Endodermal cell (in vitro differentiated cells): ENCODE data around the gene DYNLT2B. TPM values are rescaled to one million over a fixed set of nuclear protein-coding genes. Genes with fewer than 3 reads are reported as not detected.
"Not testable (repeated sequence)": the region's sequence is repeated elsewhere in the genome, so short reads cannot be mapped to it uniquely, and the experiment has no call there.

Source experiments
- DNase-seq: peaks from one replicate; pipeline ENCODE4 v3.0.0-alpha.2; 2017
- H3K27ac ChIP-seq: 2 replicates; pipeline ENCODE4 v1.5.1; 2013; ENCODE audit warnings: mild to moderate bottlenecking, low read depth, low read length, moderate library complexity
- H3K27me3 ChIP-seq: 2 replicates; pipeline ENCODE4 v1.6.1; 2013; ENCODE audit warnings: mild to moderate bottlenecking, low read length, moderate library complexity; ENCODE audit not compliant: insufficient read depth, control insufficient read depth, poor library complexity, severe bottlenecking
- H3K36me3 ChIP-seq: 2 replicates; pipeline ENCODE4 v1.7.0; 2013; ENCODE audit warnings: mild to moderate bottlenecking, low read length, moderate library complexity; ENCODE audit not compliant: control insufficient read depth, insufficient read depth
- H3K4me1 ChIP-seq: one replicate; pipeline ENCODE4 v1.7.0; 2013; ENCODE audit warnings: low read length; ENCODE audit not compliant: control insufficient read depth, insufficient read depth
- H3K4me3 ChIP-seq: 2 replicates; pipeline ENCODE4 v1.5.1; 2013; ENCODE audit warnings: mild to moderate bottlenecking, low read length, moderate library complexity
- H3K9ac ChIP-seq: 2 replicates; pipeline ENCODE4 v1.6.1; 2013; ENCODE audit warnings: mild to moderate bottlenecking, low read length, moderate library complexity; ENCODE audit not compliant: poor library complexity, severe bottlenecking; ENCODE audit errors: extremely low read depth
- H3K9me3 ChIP-seq: 2 replicates; pipeline ENCODE4 v1.6.1; 2013; ENCODE audit warnings: mild to moderate bottlenecking, low read length, moderate library complexity; ENCODE audit not compliant: control insufficient read depth
- H3K27ac Mint-ChIP-seq: 2 replicates; pipeline ENCODE4 v1.8.0; 2020; ENCODE audit warnings: mixed read lengths
- H3K27me3 Mint-ChIP-seq: 2 replicates; pipeline ENCODE4 v1.8.0; 2021; ENCODE audit warnings: mild to moderate bottlenecking, mixed read lengths; ENCODE audit not compliant: insufficient read depth
- H3K36me3 Mint-ChIP-seq: 2 replicates; pipeline ENCODE4 v1.8.0; 2020; ENCODE audit warnings: low read depth, mixed read lengths
- H3K4me1 Mint-ChIP-seq: 2 replicates; pipeline ENCODE4 v1.8.0; 2020; ENCODE audit warnings: mixed read lengths
- H3K4me3 Mint-ChIP-seq: 2 replicates; pipeline ENCODE4 v1.8.0; 2020; ENCODE audit warnings: mild to moderate bottlenecking, moderate library complexity, mixed read lengths
- H3K9me3 Mint-ChIP-seq: 2 replicates; pipeline ENCODE4 v1.8.0; 2020; ENCODE audit warnings: mild to moderate bottlenecking, mixed read lengths
- WGBS, 2 experiments: methylation state at CpG; one replicate each; pipeline versions ENCODE4 v1.1.5 to v1.1.7; 2013; ENCODE audit warnings: missing lambda C conversion rate in 2 of 2, mixed read lengths in 1 of 2; ENCODE audit not compliant: insufficient coverage in 1 of 2, insufficient read length in 1 of 2; 5-methylcytosine and 5-hydroxymethylcytosine counted together
- total RNA-seq, 2 donors: library from RNA; stranded (reverse); fragmentation: NEBNext Ultra II Directional in 1 of 2; extraction: Animal tissue kit (Norgen Biotek cat#: 25700) in 1 of 2; gene quantifications; 2 replicates in 1 of 2; 3 replicates in 1 of 2; pipeline ENCODE4 v1.2.1, GENCODE V29; 2021
- TF ChIP-seq, protein P1 (sequence below): fragments of 200-600 bp; sonication (generic); conservative IDR thresholded peaks from 2 replicates; pipeline ENCODE4 v1.5.0; 2021; ENCODE audit warnings: antibody characterized with exemption, mild to moderate bottlenecking

The DYNLT2B gene
- total RNA-seq, 2 donors from 2014 or later = 22.6 to 45.5 TPM

DNA sequence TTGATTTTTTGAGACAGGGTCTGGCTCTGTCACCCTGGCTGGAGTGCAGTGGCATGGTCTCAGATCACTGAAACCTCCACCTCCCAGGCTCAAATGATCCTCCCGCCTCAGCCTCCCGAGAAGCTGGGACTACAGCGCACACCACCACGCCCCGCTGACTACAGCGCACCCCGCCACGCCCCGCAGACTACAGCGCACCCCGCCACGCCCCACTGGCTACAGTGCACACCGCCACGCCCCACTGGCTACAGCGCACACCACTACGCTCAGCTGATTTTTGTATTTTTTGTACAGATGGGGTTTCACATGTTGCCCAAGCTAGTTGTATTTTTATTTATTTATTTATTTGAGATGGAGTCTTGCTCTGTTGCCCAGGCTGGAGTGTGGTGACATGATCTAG is 66.1 kb downstream of the DYNLT2B start:
- TF ChIP-seq, protein P1, sequence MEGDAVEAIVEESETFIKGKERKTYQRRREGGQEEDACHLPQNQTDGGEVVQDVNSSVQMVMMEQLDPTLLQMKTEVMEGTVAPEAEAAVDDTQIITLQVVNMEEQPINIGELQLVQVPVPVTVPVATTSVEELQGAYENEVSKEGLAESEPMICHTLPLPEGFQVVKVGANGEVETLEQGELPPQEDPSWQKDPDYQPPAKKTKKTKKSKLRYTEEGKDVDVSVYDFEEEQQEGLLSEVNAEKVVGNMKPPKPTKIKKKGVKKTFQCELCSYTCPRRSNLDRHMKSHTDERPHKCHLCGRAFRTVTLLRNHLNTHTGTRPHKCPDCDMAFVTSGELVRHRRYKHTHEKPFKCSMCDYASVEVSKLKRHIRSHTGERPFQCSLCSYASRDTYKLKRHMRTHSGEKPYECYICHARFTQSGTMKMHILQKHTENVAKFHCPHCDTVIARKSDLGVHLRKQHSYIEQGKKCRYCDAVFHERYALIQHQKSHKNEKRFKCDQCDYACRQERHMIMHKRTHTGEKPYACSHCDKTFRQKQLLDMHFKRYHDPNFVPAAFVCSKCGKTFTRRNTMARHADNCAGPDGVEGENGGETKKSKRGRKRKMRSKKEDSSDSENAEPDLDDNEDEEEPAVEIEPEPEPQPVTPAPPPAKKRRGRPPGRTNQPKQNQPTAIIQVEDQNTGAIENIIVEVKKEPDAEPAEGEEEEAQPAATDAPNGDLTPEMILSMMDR = no peak
- Histone ChIP-seq H3K36me3 (peaks cover 48% of the 10 kb centered on the region), H3K9ac (no peak overlapping the region), H3K27me3 (no peaks in the 10 kb centered on the region), H3K9me3 (no peaks in the 10 kb centered on the region), H3K27ac (no peak overlapping the region), H3K4me1 (no peaks in the 10 kb centered on the region), H3K4me3 (no peak overlapping the region)
- Mint-ChIP-seq H3K27me3 (no peaks in the 10 kb centered on the region), H3K36me3 (peaks cover 30% of the 10 kb centered on the region), H3K4me1 (no peaks in the 10 kb centered on the region), H3K27ac (no peak overlapping the region), H3K9me3 (no peaks in the 10 kb centered on the region), H3K4me3 (no peak overlapping the region)
- 93 to 96% methylated on average over 7 to 16 of the region's 16 CpGs for WGBS, 2 experiments
- no peak for DNase-seq

DNA sequence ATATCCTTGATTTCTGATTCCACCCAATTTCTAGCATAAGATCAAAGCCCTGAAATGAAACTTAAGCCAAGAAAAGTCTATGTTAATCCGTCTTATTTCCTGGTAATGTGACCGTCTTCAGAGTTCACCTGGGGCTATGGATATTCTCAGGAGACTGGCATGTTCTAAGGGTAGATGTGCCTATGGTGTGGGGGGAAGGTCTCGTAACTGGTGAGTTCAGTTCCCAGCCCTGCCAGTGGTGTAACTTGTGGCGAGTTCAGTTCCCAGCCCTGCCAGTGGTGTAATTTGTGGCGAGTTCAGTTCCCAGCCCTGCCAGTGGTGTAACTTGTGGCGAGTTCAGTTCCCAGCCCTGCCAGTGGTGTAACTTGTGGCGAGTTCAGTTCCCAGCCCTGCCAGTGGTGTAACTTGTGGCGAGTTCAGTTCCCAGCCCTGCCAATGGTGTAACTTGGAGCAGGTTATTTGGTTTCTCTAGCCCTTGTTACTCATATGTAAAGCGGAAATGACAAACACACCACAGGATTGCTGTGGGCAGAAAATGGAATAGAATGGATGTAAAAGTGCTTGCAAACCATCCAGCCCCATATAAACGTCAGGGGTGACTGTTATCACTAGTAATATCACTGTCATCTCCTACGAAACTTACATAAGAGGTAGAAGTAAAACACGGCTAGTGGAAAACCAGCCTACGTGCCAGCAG is 71.3 kb downstream of the DYNLT2B start:
- DNase-seq = no peak
- Histone ChIP-seq H3K9ac (no peak overlapping the region), H3K27me3 (no peaks in the 10 kb centered on the region), H3K9me3 (peaks cover 6% of the 10 kb centered on the region), H3K4me3 (no peak overlapping the region), H3K27ac (no peak overlapping the region), H3K36me3 (peaks cover 55% of the 10 kb centered on the region), H3K4me1 (no peaks in the 10 kb centered on the region)
- WGBS, 2 experiments = 95 to 96% methylated on average over 7 to 13 of the region's 13 CpGs
- Mint-ChIP-seq H3K4me3 (no peak overlapping the region), H3K9me3 (peaks cover 19% of the 10 kb centered on the region), H3K4me1 (no peaks in the 10 kb centered on the region), H3K36me3 (peaks cover 55% of the 10 kb centered on the region), H3K27me3 (no peaks in the 10 kb centered on the region), H3K27ac (no peak overlapping the region)
- TF ChIP-seq, protein P1 = no peak

- not testable (repeated sequence) for H3K27me3 Mint-ChIP-seq, H3K4me3 ChIP-seq, H3K4me3 Mint-ChIP-seq, DNase-seq, H3K4me1 ChIP-seq, H3K27ac Mint-ChIP-seq, H3K27ac ChIP-seq, H3K4me1 Mint-ChIP-seq, H3K9ac ChIP-seq, H3K9me3 ChIP-seq, H3K27me3 ChIP-seq
- Mint-ChIP-seq H3K9me3 (peaks cover 19% of the 10 kb centered on the region), H3K36me3 (peaks cover 64% of the 10 kb centered on the region)
- peaks cover 61% of the 10 kb centered on the region for H3K36me3 ChIP-seq
- WGBS, 2 experiments = 98 to 100% methylated on average over 4 to 34 of the region's 34 CpGs
Observed at GRCh38 chr3:196244166-196244565, 73.9 kb downstream of the DYNLT2B start.
